Measurements from ENCODE around the gene CSMD2.

Gene CSMD2

GRCh38 chr1:34175744-34176143 is 10.7 kb upstream of the CSMD2 start:
- Histone ChIP-seq H2AFZ (ENCODE audit: low read depth, low read length) (no peak overlapping the region), H3K9me3 (ENCODE audit: control insufficient read depth, low read length) (peaks cover 2% of the 10 kb centered on the region), H3K4me1 (ENCODE audit: control insufficient read depth, insufficient read depth, low read depth, low read length) (no peaks in the 10 kb centered on the region), H3K23ac (ENCODE audit: low read length in 2 of 2) (no peak overlapping the region), H2BK12ac (ENCODE audit: low read length in 2 of 2) (no peak overlapping the region), H2BK120ac (ENCODE audit: low read depth, low read length) (no peak overlapping the region), H3K9ac (ENCODE audit: low read length) (no peak overlapping the region), H3K14ac (ENCODE audit: low read length in 2 of 2) (no peak overlapping the region), H3K27ac (ENCODE audit: low read length, poor library complexity, severe bottlenecking) (no peak overlapping the region), H3K4ac (ENCODE audit: low read depth in 1 of 2, low read length in 2 of 2) (no peak overlapping the region), H4K91ac (ENCODE audit: low read length) (no peak overlapping the region), H3K79me1 (replicated peaks; ENCODE audit: low read length, poor library complexity, severe bottlenecking) (no peaks in the 10 kb centered on the region), H3K36me3 (ENCODE audit: control insufficient read depth in 1 of 2, insufficient read depth in 2 of 2, low read depth in 1 of 2, low read length in 2 of 2) (no peaks in the 10 kb centered on the region), H2BK15ac (ENCODE audit: low read depth, poor library complexity, severe bottlenecking) (no peak overlapping the region), H3K4me3 (ENCODE audit: insufficient read depth in 1 of 2, low read depth in 1 of 2, low read length in 2 of 2) (no peak overlapping the region), H3K4me2 (ENCODE audit: low read length, poor library complexity, severe bottlenecking) (no peak overlapping the region), H2AK5ac (ENCODE audit: low read length, severe bottlenecking) (no peak overlapping the region), H3K27me3 (ENCODE audit: control insufficient read depth in 1 of 2, insufficient read depth in 1 of 2, low read length in 2 of 2) (peaks cover 0 to 96% of the 10 kb centered on the region in 2 experiments), H3K18ac (ENCODE audit: low read depth in 1 of 2, low read length in 2 of 2) (no peak overlapping the region), H2BK5ac (ENCODE audit: low read depth, low read length, poor library complexity, severe bottlenecking) (no peak overlapping the region), H4K8ac (ENCODE audit: low read length) (no peak overlapping the region)
- no peak for DNase-seq
- 90% methylated on average over 5 of the region's 6 CpGs for WGBS

- Histone ChIP-seq H4K8ac (ENCODE audit: low read length) (no peak overlapping the region), H2AK5ac (ENCODE audit: low read length, severe bottlenecking) (no peak overlapping the region), H3K4me1 (ENCODE audit: control insufficient read depth, insufficient read depth, low read depth, low read length) (peaks cover 29% of the 10 kb centered on the region), H3K4me2 (ENCODE audit: low read length, poor library complexity, severe bottlenecking) (no peak overlapping the region), H3K27me3 (ENCODE audit: control insufficient read depth in 1 of 2, insufficient read depth in 1 of 2, low read length in 2 of 2) (peaks cover 37 to 59% of the 10 kb centered on the region in 2 experiments), H2BK12ac (ENCODE audit: low read length in 2 of 2) (no peak overlapping the region), H3K36me3 (ENCODE audit: control insufficient read depth in 1 of 2, insufficient read depth in 2 of 2, low read depth in 1 of 2, low read length in 2 of 2) (no peaks in the 10 kb centered on the region), H3K9ac (ENCODE audit: low read length) (no peak overlapping the region), H3K4me3 (ENCODE audit: insufficient read depth in 1 of 2, low read depth in 1 of 2, low read length in 2 of 2) (no peak overlapping the region), H3K4ac (ENCODE audit: low read depth in 1 of 2, low read length in 2 of 2) (no peak overlapping the region), H3K18ac (ENCODE audit: low read depth in 1 of 2, low read length in 2 of 2) (no peak overlapping the region), H3K23ac (ENCODE audit: low read length in 2 of 2) (no peak overlapping the region), H4K91ac (ENCODE audit: low read length) (no peak overlapping the region), H2BK120ac (ENCODE audit: low read depth, low read length) (no peak overlapping the region), H3K9me3 (ENCODE audit: control insufficient read depth, low read length) (no peaks in the 10 kb centered on the region), H3K79me1 (replicated peaks; ENCODE audit: low read length, poor library complexity, severe bottlenecking) (no peaks in the 10 kb centered on the region), H2AFZ (ENCODE audit: low read depth, low read length) (no peak overlapping the region), H2BK5ac (ENCODE audit: low read depth, low read length, poor library complexity, severe bottlenecking) (no peak overlapping the region), H2BK15ac (ENCODE audit: low read depth, poor library complexity, severe bottlenecking) (no peak overlapping the region), H3K27ac (ENCODE audit: low read length, poor library complexity, severe bottlenecking) (no peak overlapping the region), H3K14ac (ENCODE audit: low read length in 2 of 2) (no peak overlapping the region)
- DNase-seq: no peak
- 20% methylated on average over 13 of the region's 13 CpGs for WGBS
Observed at GRCh38 chr1:34167389-34167788, 2.4 kb upstream of the CSMD2 start.

GRCh38 chr1:34166625-34167361 is 1.8 kb upstream of the CSMD2 start:
- Histone ChIP-seq H3K79me1 (replicated peaks; ENCODE audit: low read length, poor library complexity, severe bottlenecking) (no peaks in the 10 kb centered on the region), H3K4me2 (ENCODE audit: low read length, poor library complexity, severe bottlenecking) (no peak overlapping the region), H3K18ac (ENCODE audit: low read depth in 1 of 2, low read length in 2 of 2) (no peak overlapping the region), H2BK120ac (ENCODE audit: low read depth, low read length) (no peak overlapping the region), H3K4me3 (ENCODE audit: insufficient read depth in 1 of 2, low read depth in 1 of 2, low read length in 2 of 2) (peak overlapping the region in 1 of 2 experiments; percentile 89), H4K91ac (ENCODE audit: low read length) (no peak overlapping the region), H3K4me1 (ENCODE audit: control insufficient read depth, insufficient read depth, low read depth, low read length) (peaks cover 29% of the 10 kb centered on the region), H3K4ac (ENCODE audit: low read depth in 1 of 2, low read length in 2 of 2) (no peak overlapping the region), H2AFZ (ENCODE audit: low read depth, low read length) (no peak overlapping the region), H3K27me3 (ENCODE audit: control insufficient read depth in 1 of 2, insufficient read depth in 1 of 2, low read length in 2 of 2) (peaks cover 31 to 62% of the 10 kb centered on the region in 2 experiments), H3K36me3 (ENCODE audit: control insufficient read depth in 1 of 2, insufficient read depth in 2 of 2, low read depth in 1 of 2, low read length in 2 of 2) (no peaks in the 10 kb centered on the region), H3K9ac (ENCODE audit: low read length) (peak overlapping the region; percentile 54), H3K14ac (ENCODE audit: low read length in 2 of 2) (no peak overlapping the region), H2BK12ac (ENCODE audit: low read length in 2 of 2) (no peak overlapping the region), H3K23ac (ENCODE audit: low read length in 2 of 2) (no peak overlapping the region), H2BK5ac (ENCODE audit: low read depth, low read length, poor library complexity, severe bottlenecking) (no peak overlapping the region), H3K9me3 (ENCODE audit: control insufficient read depth, low read length) (no peaks in the 10 kb centered on the region), H2BK15ac (ENCODE audit: low read depth, poor library complexity, severe bottlenecking) (no peak overlapping the region), H3K27ac (ENCODE audit: low read length, poor library complexity, severe bottlenecking) (no peak overlapping the region), H4K8ac (ENCODE audit: low read length) (no peak overlapping the region), H2AK5ac (ENCODE audit: low read length, severe bottlenecking) (no peak overlapping the region)
- 11% methylated on average over 5 of the region's 24 CpGs for WGBS
- DNase-seq: no peak

GRCh38 chr1:34166191-34166624 is 1.2 kb upstream of the CSMD2 start:
- Histone ChIP-seq H3K27ac (ENCODE audit: low read length, poor library complexity, severe bottlenecking) (no peak overlapping the region), H3K9ac (ENCODE audit: low read length) (peak overlapping the region; percentile 54), H3K4me1 (ENCODE audit: control insufficient read depth, insufficient read depth, low read depth, low read length) (peaks cover 29% of the 10 kb centered on the region), H3K18ac (ENCODE audit: low read depth in 1 of 2, low read length in 2 of 2) (no peak overlapping the region), H3K4ac (ENCODE audit: low read depth in 1 of 2, low read length in 2 of 2) (no peak overlapping the region), H3K4me2 (ENCODE audit: low read length, poor library complexity, severe bottlenecking) (no peak overlapping the region), H2BK15ac (ENCODE audit: low read depth, poor library complexity, severe bottlenecking) (no peak overlapping the region), H2AK5ac (ENCODE audit: low read length, severe bottlenecking) (no peak overlapping the region), H3K79me1 (replicated peaks; ENCODE audit: low read length, poor library complexity, severe bottlenecking) (no peaks in the 10 kb centered on the region), H3K14ac (ENCODE audit: low read length in 2 of 2) (no peak overlapping the region), H4K91ac (ENCODE audit: low read length) (no peak overlapping the region), H2BK12ac (ENCODE audit: low read length in 2 of 2) (no peak overlapping the region), H3K9me3 (ENCODE audit: control insufficient read depth, low read length) (no peaks in the 10 kb centered on the region), H3K27me3 (ENCODE audit: control insufficient read depth in 1 of 2, insufficient read depth in 1 of 2, low read length in 2 of 2) (peaks cover 26 to 68% of the 10 kb centered on the region in 2 experiments), H2BK120ac (ENCODE audit: low read depth, low read length) (no peak overlapping the region), H3K4me3 (ENCODE audit: insufficient read depth in 1 of 2, low read depth in 1 of 2, low read length in 2 of 2) (peak overlapping the region; percentile 37 to 89), H4K8ac (ENCODE audit: low read length) (no peak overlapping the region), H2BK5ac (ENCODE audit: low read depth, low read length, poor library complexity, severe bottlenecking) (no peak overlapping the region), H3K36me3 (ENCODE audit: control insufficient read depth in 1 of 2, insufficient read depth in 2 of 2, low read depth in 1 of 2, low read length in 2 of 2) (no peaks in the 10 kb centered on the region), H3K23ac (ENCODE audit: low read length in 2 of 2) (no peak overlapping the region), H2AFZ (ENCODE audit: low read depth, low read length) (no peak overlapping the region)
- DNase-seq: no peak
- 4% methylated on average over 21 of the region's 27 CpGs for WGBS
